Neural cell (in vitro differentiated cells): ENCODE data around the gene BMPR1B. TPM values are rescaled to one million over a fixed set of nuclear protein-coding genes. Genes with fewer than 3 reads are reported as not detected.

Experiments used
- H2AFZ ChIP-seq: fragments of 200-600, 300-800 bp; sonication (generic), shearing (Covaris generic); 2 replicates; pipeline ENCODE4 v1.6.0; 2014; ENCODE audit warnings: low read depth, mild to moderate bottlenecking, antibody characterized with exemption, low read length, moderate library complexity
- H3F3A ChIP-seq: fragments of 200-600 bp; shearing (Covaris generic); 2 replicates; pipeline ENCODE4 v1.6.1; 2016; ENCODE audit warnings: mild to moderate bottlenecking, moderate library complexity, mixed read lengths, antibody characterized with exemption, low read length; ENCODE audit not compliant: insufficient read depth, poor library complexity, severe bottlenecking
- H3K27ac ChIP-seq: fragments of 200-600, 300-800 bp; sonication (generic), shearing (Covaris generic); 2 replicates; pipeline ENCODE4 v1.5.1; 2014; ENCODE audit warnings: mild to moderate bottlenecking, low read length, moderate library complexity
- H3K27me3 ChIP-seq: fragments of 300-800, 200-600 bp; sonication (generic), shearing (Covaris generic); 2 replicates; pipeline ENCODE4 v1.6.0; 2014; ENCODE audit warnings: mild to moderate bottlenecking, low read depth, low read length, moderate library complexity; ENCODE audit not compliant: insufficient read depth
- H3K36me3 ChIP-seq: fragments of 300-800, 200-600 bp; sonication (generic), shearing (Covaris generic); 2 replicates; pipeline ENCODE4 v1.5.1; 2014; ENCODE audit warnings: mild to moderate bottlenecking, antibody characterized with exemption, low read length, moderate library complexity; ENCODE audit not compliant: insufficient read depth
- H3K4me2 ChIP-seq: fragments of 300-800, 200-600 bp; sonication (generic), shearing (Covaris generic); 2 replicates; pipeline ENCODE4 v1.6.0; 2014; ENCODE audit warnings: mild to moderate bottlenecking, low read length
- H3K4me3 ChIP-seq: fragments of 300-800, 200-600 bp; sonication (generic), shearing (Covaris generic); 2 replicates; pipeline ENCODE4 v1.5.1; 2014; ENCODE audit warnings: mild to moderate bottlenecking, low read length, moderate library complexity
- H3K79me2 ChIP-seq: fragments of 200-600 bp; shearing (Covaris generic); replicated peaks from 2 replicates; pipeline ENCODE4 v1.6.0; 2014; ENCODE audit warnings: mild to moderate bottlenecking, low read length, moderate library complexity; ENCODE audit not compliant: insufficient read depth
- H3K9ac ChIP-seq: fragments of 300-800, 200-600 bp; sonication (generic), shearing (Covaris generic); 2 replicates; pipeline ENCODE4 v1.6.1; 2016; ENCODE audit warnings: mild to moderate bottlenecking, low read length, mixed read lengths
- H3K9me2 ChIP-seq: fragments of 200-600 bp; shearing (Covaris generic); 2 replicates; pipeline ENCODE4 v1.6.1; 2016; ENCODE audit warnings: mild to moderate bottlenecking, low read length, mixed read lengths; ENCODE audit not compliant: insufficient read depth
- H3K9me3 ChIP-seq: fragments of 200-600, 300-800 bp; sonication (generic), shearing (Covaris generic); 2 replicates; pipeline ENCODE4 v1.6.1; 2016; ENCODE audit warnings: mild to moderate bottlenecking, mixed run types, low read length, moderate library complexity, mixed read lengths
- H4K20me1 ChIP-seq: fragments of 200-600 bp; shearing (Covaris generic); 2 replicates; pipeline ENCODE4 v1.6.1; 2016; ENCODE audit warnings: mild to moderate bottlenecking, mixed run types; ENCODE audit not compliant: insufficient read depth
- EP300 ChIP-seq: fragments of 450-650 bp; conservative IDR thresholded peaks from 2 replicates; pipeline ENCODE4 v1.6.1; 2014; ENCODE audit warnings: antibody characterized with exemption, mild to moderate bottlenecking, moderate library complexity; ENCODE audit not compliant: poor library complexity, severe bottlenecking
- EZH2 ChIP-seq: fragments of 200-600, 300-800 bp; shearing (Covaris generic), sonication (generic); IDR thresholded peaks from 2 replicates; pipeline ENCODE4 v1.6.1; 2014; ENCODE audit warnings: antibody characterized with exemption, low read length, borderline replicate concordance, mild to moderate bottlenecking; ENCODE audit not compliant: insufficient read depth, poor library complexity, severe bottlenecking
- MXI1 ChIP-seq: fragments of 450-650 bp; conservative IDR thresholded peaks from 2 replicates; pipeline ENCODE4 v1.6.1; 2014; ENCODE audit warnings: antibody characterized with exemption, mild to moderate bottlenecking; ENCODE audit not compliant: poor library complexity, severe bottlenecking
- POLR2AphosphoS5 ChIP-seq: IDR thresholded peaks from 2 replicates; pipeline ENCODE4 v1.6.1; 2012
- RAD21 ChIP-seq: fragments of 450-650 bp; conservative IDR thresholded peaks from 2 replicates; pipeline ENCODE4 v1.6.1; 2014; ENCODE audit warnings: antibody characterized with exemption, mild to moderate bottlenecking, moderate library complexity
- SMC3 ChIP-seq: fragments of 450-650 bp; conservative IDR thresholded peaks from 2 replicates; pipeline ENCODE4 v1.6.1; 2014; ENCODE audit warnings: antibody characterized with exemption, mild to moderate bottlenecking, moderate library complexity; ENCODE audit not compliant: poor library complexity
- TAF1 ChIP-seq: IDR thresholded peaks from 2 replicates; pipeline ENCODE4 v1.6.1; 2012; ENCODE audit warnings: low read depth
- polyA plus RNA-seq: library from polyadenylated mRNA; depleted of rRNA; stranded (reverse); fragments of >200 nt; gene quantifications from 2 replicates; pipeline ENCODE4 v1.2.3, GENCODE V29; 2014
- TF ChIP-seq, protein P1 (sequence below): IDR thresholded peaks from 2 replicates; pipeline ENCODE4 v1.6.1; 2012; ENCODE audit warnings: borderline replicate concordance
- TF ChIP-seq, protein P2 (sequence below): fragments of 450-650 bp; IDR thresholded peaks from 2 replicates; pipeline ENCODE4 v1.5.1; 2014; ENCODE audit warnings: antibody characterized with exemption, mild to moderate bottlenecking, moderate library complexity; ENCODE audit not compliant: poor library complexity, severe bottlenecking

Gene BMPR1B
- polyA plus RNA-seq, 1 donor from 2014 or later: 1.6 TPM

DNA sequence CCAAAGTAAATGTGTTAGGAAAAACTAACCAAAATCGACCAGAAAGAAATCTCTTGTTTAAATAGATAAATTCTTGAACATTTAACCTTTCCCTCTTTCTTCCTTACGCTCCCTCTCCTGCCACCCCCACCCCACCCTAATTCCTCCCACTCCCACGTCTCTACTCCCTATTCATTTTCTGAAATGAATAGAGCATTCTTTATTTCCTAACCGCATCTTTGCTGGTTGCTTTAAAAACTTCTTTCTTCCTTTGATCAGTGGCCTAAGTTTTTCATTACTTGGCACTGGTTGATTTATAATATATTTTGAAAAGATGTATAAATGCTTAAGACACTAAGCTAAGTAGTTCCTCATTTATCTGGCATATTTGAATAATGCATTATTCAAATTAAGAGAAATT lies 33.9 kb downstream of the BMPR1B start:
- Histone ChIP-seq H3K27me3 (no peaks in the 10 kb centered on the region), H3K36me3 (no peaks in the 10 kb centered on the region), H3K4me2 (no peak overlapping the region), H3K9me3 (no peaks in the 10 kb centered on the region), H3K27ac (no peak overlapping the region), H4K20me1 (no peaks in the 10 kb centered on the region), H3K9ac (no peak overlapping the region), H3K9me2 (no peaks in the 10 kb centered on the region), H2AFZ (no peak overlapping the region), H3F3A (no peaks in the 10 kb centered on the region), H3K79me2 (no peaks in the 10 kb centered on the region), H3K4me3 (no peak overlapping the region)
- TF ChIP-seq TAF1 (no peak), RAD21 (no peak), EZH2 (no peak), MXI1 (no peak), POLR2AphosphoS5 (no peak), EP300 (no peak), SMC3 (no peak)
- TF ChIP-seq, protein P1, sequence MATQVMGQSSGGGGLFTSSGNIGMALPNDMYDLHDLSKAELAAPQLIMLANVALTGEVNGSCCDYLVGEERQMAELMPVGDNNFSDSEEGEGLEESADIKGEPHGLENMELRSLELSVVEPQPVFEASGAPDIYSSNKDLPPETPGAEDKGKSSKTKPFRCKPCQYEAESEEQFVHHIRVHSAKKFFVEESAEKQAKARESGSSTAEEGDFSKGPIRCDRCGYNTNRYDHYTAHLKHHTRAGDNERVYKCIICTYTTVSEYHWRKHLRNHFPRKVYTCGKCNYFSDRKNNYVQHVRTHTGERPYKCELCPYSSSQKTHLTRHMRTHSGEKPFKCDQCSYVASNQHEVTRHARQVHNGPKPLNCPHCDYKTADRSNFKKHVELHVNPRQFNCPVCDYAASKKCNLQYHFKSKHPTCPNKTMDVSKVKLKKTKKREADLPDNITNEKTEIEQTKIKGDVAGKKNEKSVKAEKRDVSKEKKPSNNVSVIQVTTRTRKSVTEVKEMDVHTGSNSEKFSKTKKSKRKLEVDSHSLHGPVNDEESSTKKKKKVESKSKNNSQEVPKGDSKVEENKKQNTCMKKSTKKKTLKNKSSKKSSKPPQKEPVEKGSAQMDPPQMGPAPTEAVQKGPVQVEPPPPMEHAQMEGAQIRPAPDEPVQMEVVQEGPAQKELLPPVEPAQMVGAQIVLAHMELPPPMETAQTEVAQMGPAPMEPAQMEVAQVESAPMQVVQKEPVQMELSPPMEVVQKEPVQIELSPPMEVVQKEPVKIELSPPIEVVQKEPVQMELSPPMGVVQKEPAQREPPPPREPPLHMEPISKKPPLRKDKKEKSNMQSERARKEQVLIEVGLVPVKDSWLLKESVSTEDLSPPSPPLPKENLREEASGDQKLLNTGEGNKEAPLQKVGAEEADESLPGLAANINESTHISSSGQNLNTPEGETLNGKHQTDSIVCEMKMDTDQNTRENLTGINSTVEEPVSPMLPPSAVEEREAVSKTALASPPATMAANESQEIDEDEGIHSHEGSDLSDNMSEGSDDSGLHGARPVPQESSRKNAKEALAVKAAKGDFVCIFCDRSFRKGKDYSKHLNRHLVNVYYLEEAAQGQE: no peak
- TF ChIP-seq, protein P2, sequence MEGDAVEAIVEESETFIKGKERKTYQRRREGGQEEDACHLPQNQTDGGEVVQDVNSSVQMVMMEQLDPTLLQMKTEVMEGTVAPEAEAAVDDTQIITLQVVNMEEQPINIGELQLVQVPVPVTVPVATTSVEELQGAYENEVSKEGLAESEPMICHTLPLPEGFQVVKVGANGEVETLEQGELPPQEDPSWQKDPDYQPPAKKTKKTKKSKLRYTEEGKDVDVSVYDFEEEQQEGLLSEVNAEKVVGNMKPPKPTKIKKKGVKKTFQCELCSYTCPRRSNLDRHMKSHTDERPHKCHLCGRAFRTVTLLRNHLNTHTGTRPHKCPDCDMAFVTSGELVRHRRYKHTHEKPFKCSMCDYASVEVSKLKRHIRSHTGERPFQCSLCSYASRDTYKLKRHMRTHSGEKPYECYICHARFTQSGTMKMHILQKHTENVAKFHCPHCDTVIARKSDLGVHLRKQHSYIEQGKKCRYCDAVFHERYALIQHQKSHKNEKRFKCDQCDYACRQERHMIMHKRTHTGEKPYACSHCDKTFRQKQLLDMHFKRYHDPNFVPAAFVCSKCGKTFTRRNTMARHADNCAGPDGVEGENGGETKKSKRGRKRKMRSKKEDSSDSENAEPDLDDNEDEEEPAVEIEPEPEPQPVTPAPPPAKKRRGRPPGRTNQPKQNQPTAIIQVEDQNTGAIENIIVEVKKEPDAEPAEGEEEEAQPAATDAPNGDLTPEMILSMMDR: no peak

DNA sequence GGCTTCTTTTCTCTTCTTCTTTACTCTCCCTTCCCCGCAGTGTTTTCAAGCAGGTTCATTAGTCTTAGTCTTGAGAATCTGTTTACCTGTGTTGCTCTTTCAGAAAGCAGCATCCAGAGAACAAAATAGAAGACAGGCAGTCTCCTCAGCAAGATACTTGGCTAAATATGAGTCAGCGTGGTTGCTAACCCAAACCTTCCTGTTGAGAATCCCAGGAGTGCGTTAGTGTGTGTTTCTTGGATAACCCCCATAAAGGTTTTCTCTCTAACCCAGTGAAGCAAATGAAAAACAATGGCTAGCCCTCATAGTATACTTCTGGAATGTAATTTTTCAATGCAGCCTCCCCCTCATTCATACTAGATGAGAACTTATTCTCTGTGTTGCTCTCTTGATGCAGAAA lies 41.1 kb downstream of the BMPR1B start:
- Histone ChIP-seq H4K20me1 (no peaks in the 10 kb centered on the region), H2AFZ (no peak overlapping the region), H3K79me2 (no peaks in the 10 kb centered on the region), H3K4me2 (no peak overlapping the region), H3K27ac (no peak overlapping the region), H3K36me3 (no peaks in the 10 kb centered on the region), H3K9me2 (no peaks in the 10 kb centered on the region), H3K27me3 (no peaks in the 10 kb centered on the region), H3K9ac (no peak overlapping the region), H3K4me3 (no peak overlapping the region), H3K9me3 (no peaks in the 10 kb centered on the region), H3F3A (no peaks in the 10 kb centered on the region)
- TF ChIP-seq MXI1 (no peak), TAF1 (no peak)
- TF ChIP-seq, protein P2: no peak
- TF ChIP-seq, protein P1: no peak
